T-cell (primary cell): ENCODE data around the gene TSG101. TPM values are rescaled to one million over a fixed set of nuclear protein-coding genes. Genes with fewer than 3 reads are reported as not detected.

Experiments used
- ATAC-seq, 4 experiments: fragments of 200-7000 bp in 3 of 4; fragments of 150-1000 bp in 1 of 4; cut with Tn5 transposase; replicated peaks in 1 of 4; 1 replicate in 3 of 4; 2 replicates in 1 of 4; pipeline ENCODE4 v1.10.0; 2021; ENCODE audit warnings: moderate library complexity in 3 of 4, mild to moderate bottlenecking in 2 of 4, moderate number of reproducible peaks in 1 of 4
- CTCF ChIA-PET, 2 donors: fragments of 300-600 bp; sonication (Branson Sonifier 250); formaldehyde crosslinking; loops; one replicate each; lab custom pipeline; 2022; ENCODE audit warnings: antibody characterized with exemption in 2 of 2; lab: Charles Lee
- POLR2A ChIA-PET, 2 donors: fragments of 300-600 bp; sonication (Branson Sonifier 250); formaldehyde crosslinking; loops; one replicate each; lab custom pipeline; 2022; ENCODE audit warnings: antibody characterized with exemption in 2 of 2; lab: Charles Lee
- DNase-seq, 35 experiments: peaks; one replicate each; pipeline versions ENCODE4 v3.0.0 to v3.0.0-alpha.2; 2013 to 2023
- H3K27ac ChIP-seq: one replicate; pipeline ENCODE4 v1.5.1; 2013; ENCODE audit warnings: low read length
- H3K27me3 ChIP-seq, 2 experiments: replicated peaks in 1 of 2; 1 replicate in 1 of 2; 2 replicates in 1 of 2; pipeline versions ENCODE4 v1.6.1 to v1.7.0; 2013; ENCODE audit warnings: low read length in 1 of 2, mixed read lengths in 1 of 2; ENCODE audit not compliant: control insufficient read depth in 2 of 2, insufficient read depth in 2 of 2; ENCODE audit errors: extremely low read depth in 1 of 2
- H3K36me3 ChIP-seq, 2 donors: 1 replicate in 1 of 2; 2 replicates in 1 of 2; pipeline versions ENCODE4 v1.6.1 to v1.7.0; 2013; ENCODE audit warnings: low read length in 1 of 2; ENCODE audit not compliant: control insufficient read depth in 2 of 2, insufficient read depth in 1 of 2; ENCODE audit errors: extremely low read depth in 1 of 2
- H3K4me1 ChIP-seq, 2 experiments: 1 replicate in 1 of 2; 2 replicates in 1 of 2; pipeline versions ENCODE4 v1.6.1 to v1.7.0; 2013; ENCODE audit warnings: low read length in 2 of 2, mixed read lengths in 1 of 2; ENCODE audit not compliant: insufficient read depth in 2 of 2, control insufficient read depth in 1 of 2; ENCODE audit errors: extremely low read depth in 1 of 2
- H3K4me3 ChIP-seq, 2 donors: 1 replicate in 1 of 2; 2 replicates in 1 of 2; pipeline versions ENCODE4 v1.5.1 to v1.7.0; 2013; ENCODE audit warnings: mild to moderate bottlenecking in 2 of 2, low read length in 1 of 2, moderate library complexity in 1 of 2; ENCODE audit not compliant: control insufficient read depth in 1 of 2; ENCODE audit errors: extremely low read depth in 1 of 2
- H3K9me3 ChIP-seq: 2 replicates; pipeline ENCODE4 v1.7.0; 2013
- H3K27ac Mint-ChIP-seq, 2 donors: one replicate each; pipeline ENCODE4 v1.8.0; 2020 to 2021; ENCODE audit warnings: mild to moderate bottlenecking in 2 of 2, mixed read lengths in 2 of 2
- H3K27me3 Mint-ChIP-seq, 2 donors: one replicate each; pipeline ENCODE4 v1.8.0; 2021 to 2022; ENCODE audit warnings: mixed read lengths in 2 of 2
- H3K36me3 Mint-ChIP-seq: one replicate; pipeline ENCODE4 v1.8.0; 2021; ENCODE audit warnings: mixed read lengths
- H3K4me1 Mint-ChIP-seq, 3 donors: one replicate each; pipeline ENCODE4 v1.8.0; 2020 to 2022; ENCODE audit warnings: mixed read lengths in 3 of 3, mild to moderate bottlenecking in 1 of 3
- H3K4me3 Mint-ChIP-seq, 3 donors: one replicate each; pipeline ENCODE4 v1.8.0; 2020 to 2022; ENCODE audit warnings: mild to moderate bottlenecking in 3 of 3, mixed read lengths in 3 of 3, moderate library complexity in 3 of 3
- H3K9me3 Mint-ChIP-seq, 3 donors: one replicate each; pipeline ENCODE4 v1.8.0; 2020 to 2022; ENCODE audit warnings: mixed read lengths in 3 of 3
- WGBS: methylation state at CpG from one replicate; pipeline ENCODE4 v1.1.5; 2013; ENCODE audit warnings: missing lambda C conversion rate; ENCODE audit not compliant: insufficient coverage; 5-methylcytosine and 5-hydroxymethylcytosine counted together
- total RNA-seq, 35 experiments: library from RNA in 6 of 35; stranded (reverse) in 6 of 35; fragments of 120-200 nt in 1 of 35; gene quantifications; one replicate each; pipeline versions ENCODE4 v1.2.1 to v1.2.4 and lab custom pipeline; 2013 to 2026

TSG101 gene
- total RNA-seq, 5 donors from 2014 or later (not counting 1 experiment from before 2014, with no cell fraction given), result 13.6 to 38.8 (median 36.1) TPM

GRCh38 chr11:18471995-18472394 is 54.7 kb downstream of the TSG101 start:
- Histone ChIP-seq H3K27me3 (no peaks in the 10 kb centered on the region), H3K4me1 (no peaks in the 10 kb centered on the region), H3K27ac (no peak overlapping the region), H3K4me3 (no peak overlapping the region), H3K9me3 (no peaks in the 10 kb centered on the region), H3K36me3 (peaks cover 5 to 21% of the 10 kb centered on the region in 2 donors)
- CTCF ChIA-PET, result interaction anchor here in 1 of 2 donors (0.6 kb wide), 1 partner anchor 286 kb away, joined by 3 read pairs; no protein-coding TSS in a partner anchor
- Mint-ChIP-seq H3K4me3 (no peak overlapping the region), H3K27ac (no peak overlapping the region), H3K9me3 (no peaks in the 10 kb centered on the region), H3K4me1 (no peaks in the 10 kb centered on the region), H3K36me3 (peaks cover 14% of the 10 kb centered on the region), H3K27me3 (no peaks in the 10 kb centered on the region)
- DNase-seq (no peak), ATAC-seq (no peak)
- no CpG with 5 or more reads among the region's 3 CpGs for WGBS
- POLR2A ChIA-PET, result interaction anchor here in 1 of 2 donors (0.5 kb wide), 1 partner anchor 100 kb away, joined by 3 read pairs; no protein-coding TSS in a partner anchor

- CTCF ChIA-PET, result no interaction called here
These were observed 57.8 kb downstream of the TSG101 start for GRCh38 chr11:18468961-18469360.

GRCh38 chr11:18468059-18468458 is 58.7 kb downstream of the TSG101 start:
- no peak overlapping the region for H3K4me3 ChIP-seq
- no peaks in the 10 kb centered on the region for H3K9me3 Mint-ChIP-seq
- WGBS, result no CpG with 5 or more reads among the region's 2 CpGs
- H3K4me1 Mint-ChIP-seq, result no peaks in the 10 kb centered on the region
- ChIA-PET POLR2A (no interaction called here), CTCF (interaction anchor here in 1 of 2 donors (0.6 kb wide), 1 partner anchor 563 kb away, joined by 4 read pairs; no protein-coding TSS in a partner anchor)
- no peaks in the 10 kb centered on the region for H3K36me3 ChIP-seq
- DNase-seq, result no peak
- no peaks in the 10 kb centered on the region for H3K27me3 Mint-ChIP-seq
- no peaks in the 10 kb centered on the region for H3K27me3 ChIP-seq
- no peak overlapping the region for H3K27ac ChIP-seq
- no peak for ATAC-seq
- H3K9me3 ChIP-seq, result no peaks in the 10 kb centered on the region
- H3K27ac Mint-ChIP-seq, result no peak overlapping the region
- H3K4me1 ChIP-seq, result no peaks in the 10 kb centered on the region
- H3K4me3 Mint-ChIP-seq, result no peak overlapping the region
- no peaks in the 10 kb centered on the region for H3K36me3 Mint-ChIP-seq

More at GRCh38 chr11:18468961-18469360, 57.8 kb downstream of the TSG101 start:
- Histone ChIP-seq H3K27ac (no peak overlapping the region), H3K4me3 (no peak overlapping the region), H3K36me3 (peaks cover 0 to 1% of the 10 kb centered on the region in 2 donors), H3K4me1 (no peaks in the 10 kb centered on the region), H3K9me3 (no peaks in the 10 kb centered on the region), H3K27me3 (no peaks in the 10 kb centered on the region)
- Mint-ChIP-seq H3K9me3 (no peaks in the 10 kb centered on the region), H3K27me3 (no peaks in the 10 kb centered on the region), H3K36me3 (no peaks in the 10 kb centered on the region), H3K27ac (no peak overlapping the region), H3K4me1 (no peaks in the 10 kb centered on the region), H3K4me3 (no peak overlapping the region)
- ATAC-seq, result no peak
- DNase-seq, result no peak
- POLR2A ChIA-PET, result no interaction called here
- WGBS, result no CpG with 5 or more reads among the region's 7 CpGs

DNA sequence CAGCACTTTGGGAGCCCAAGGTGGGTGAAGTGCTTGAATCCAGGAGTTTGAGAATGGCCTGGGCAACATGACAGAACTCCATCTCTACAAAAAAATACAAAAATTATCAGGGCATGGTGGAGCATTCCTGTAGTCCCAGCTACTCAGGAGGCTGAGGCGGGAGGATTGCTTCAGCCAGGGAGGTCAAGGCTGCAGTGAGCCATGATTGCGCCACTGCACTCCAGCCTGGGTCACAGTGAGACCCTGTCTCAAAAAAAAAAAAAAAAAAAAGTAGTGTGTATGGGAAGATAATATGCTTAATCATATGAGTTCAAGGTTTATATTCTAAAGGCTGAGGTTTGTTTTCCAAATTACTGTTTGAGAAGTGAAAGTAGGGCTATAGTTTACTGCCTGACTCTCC is 60.3 kb downstream of the TSG101 start:
- ATAC-seq (no peak), DNase-seq (no peak)
- Mint-ChIP-seq H3K36me3 (no peaks in the 10 kb centered on the region), H3K27me3 (no peaks in the 10 kb centered on the region), H3K27ac (no peak overlapping the region), H3K9me3 (no peaks in the 10 kb centered on the region), H3K4me1 (no peaks in the 10 kb centered on the region), H3K4me3 (no peak overlapping the region)
- H3K27ac ChIP-seq, result no peak overlapping the region
- H3K27me3 ChIP-seq, result no peaks in the 10 kb centered on the region
- no CpG with 5 or more reads among the region's 2 CpGs for WGBS
- H3K4me3 ChIP-seq, result no peak overlapping the region
- no peaks in the 10 kb centered on the region for H3K9me3 ChIP-seq
- POLR2A ChIA-PET, result no interaction called here
- H3K36me3 ChIP-seq, result no peaks in the 10 kb centered on the region
- H3K4me1 ChIP-seq, result no peaks in the 10 kb centered on the region
- CTCF ChIA-PET, result no interaction called here

DNA sequence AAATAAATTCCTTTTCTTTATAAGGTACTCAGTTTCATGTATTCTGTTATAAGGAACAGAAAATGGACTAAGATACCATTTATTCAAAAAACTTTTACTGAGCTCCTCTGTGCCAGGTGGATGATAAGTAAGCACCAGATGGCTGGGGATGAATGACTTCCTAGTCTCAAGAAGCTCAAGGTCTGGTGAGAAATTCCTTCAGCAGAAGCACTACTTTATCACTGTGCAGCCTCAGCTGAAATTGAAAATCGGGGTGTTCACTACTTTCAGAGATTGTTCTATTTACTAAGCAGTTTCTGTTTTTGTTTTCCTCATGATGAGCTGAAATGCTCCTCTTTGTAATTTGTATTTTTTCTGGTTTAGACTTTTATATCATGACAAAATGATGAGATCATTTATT is 63.3 kb downstream of the TSG101 start:
- H3K4me1 ChIP-seq, result no peaks in the 10 kb centered on the region
- H3K4me1 Mint-ChIP-seq, result no peaks in the 10 kb centered on the region
- ChIA-PET CTCF (interaction anchor here (0.5 to 1.2 kb wide), 5 partner anchors 12 to 434 kb away, joined by 3 read pairs; no protein-coding TSS in a partner anchor), POLR2A (interaction anchor here in 1 of 2 donors (0.7 kb wide), 1 partner anchor 644 kb away, joined by 3 read pairs; no protein-coding TSS in a partner anchor)
- H3K4me3 ChIP-seq, result no peak overlapping the region
- H3K27me3 ChIP-seq, result no peaks in the 10 kb centered on the region
- no CpG with 5 or more reads among the region's 1 CpG for WGBS
- no peaks in the 10 kb centered on the region for H3K9me3 ChIP-seq
- no peaks in the 10 kb centered on the region for H3K36me3 Mint-ChIP-seq
- ATAC-seq (no peak), DNase-seq (no peak)
- H3K27ac Mint-ChIP-seq, result no peak overlapping the region
- H3K36me3 ChIP-seq, result no peaks in the 10 kb centered on the region
- H3K9me3 Mint-ChIP-seq, result no peaks in the 10 kb centered on the region
- no peak overlapping the region for H3K4me3 Mint-ChIP-seq
- H3K27ac ChIP-seq, result no peak overlapping the region
- H3K27me3 Mint-ChIP-seq, result no peaks in the 10 kb centered on the region

- H3K4me3 Mint-ChIP-seq, result no peak overlapping the region
- POLR2A ChIA-PET, result no interaction called here
- no peaks in the 10 kb centered on the region for H3K27me3 ChIP-seq
- CTCF ChIA-PET, result no interaction called here
- H3K36me3 ChIP-seq, result no peaks in the 10 kb centered on the region
- H3K4me1 ChIP-seq, result no peaks in the 10 kb centered on the region
- H3K27ac ChIP-seq, result no peak overlapping the region
- no peak overlapping the region for H3K27ac Mint-ChIP-seq
- ATAC-seq (no peak), DNase-seq (no peak)
- WGBS, result 87% methylated on average over 5 of the region's 6 CpGs
- H3K9me3 ChIP-seq, result no peaks in the 10 kb centered on the region
- H3K27me3 Mint-ChIP-seq, result no peaks in the 10 kb centered on the region
- no peaks in the 10 kb centered on the region for H3K9me3 Mint-ChIP-seq
- H3K4me3 ChIP-seq, result no peak overlapping the region
- no peaks in the 10 kb centered on the region for H3K36me3 Mint-ChIP-seq
- H3K4me1 Mint-ChIP-seq, result no peaks in the 10 kb centered on the region
These were observed 64.8 kb downstream of the TSG101 start for GRCh38 chr11:18461909-18462308.
